Activated CD4-positive, alpha-beta T cell treated with anti-CD3 and anti-CD28 coated beads, Interleukin-2, amount 50 U/mL, for 16 hours (primary cell): ENCODE results near the gene SECISBP2L.
"Not testable (repeated sequence)": the region's sequence is repeated elsewhere in the genome, so short reads cannot be mapped to it uniquely, and the experiment has no call there.

Experiments
- DNase-seq: peaks from one replicate; pipeline ENCODE4 v3.0.0-alpha.2; 2020

SECISBP2L gene

GRCh38 chr15:48989170-48989569 lies 57.1 kb downstream of the SECISBP2L start:
- DNase-seq: no peak

GRCh38 chr15:48987142-48987541 lies 59.1 kb downstream of the SECISBP2L start:
- no peak for DNase-seq

GRCh38 chr15:48986240-48986639 lies 60.0 kb downstream of the SECISBP2L start:
- DNase-seq: no peak

- no peak for DNase-seq
Observed at GRCh38 chr15:48985516-48985915, 60.7 kb downstream of the SECISBP2L start.

- DNase-seq: no peak
Observed at GRCh38 chr15:48984811-48985352, 61.4 kb downstream of the SECISBP2L start.

GRCh38 chr15:48984021-48984710 lies 62.1 kb downstream of the SECISBP2L start:
- DNase-seq: no peak

GRCh38 chr15:48983300-48983699 lies 62.9 kb downstream of the SECISBP2L start:
- DNase-seq: no peak

GRCh38 chr15:48981941-48982340 lies 64.3 kb downstream of the SECISBP2L start:
- DNase-seq: no peak

GRCh38 chr15:48978638-48979037 lies 67.6 kb downstream of the SECISBP2L start:
- no peak for DNase-seq

- DNase-seq: no peak
Observed at GRCh38 chr15:48976444-48977088, 69.7 kb downstream of the SECISBP2L start.

- peak; percentile 84 for DNase-seq
Observed at GRCh38 chr15:48975472-48976419, 70.5 kb downstream of the SECISBP2L start.

- no peak for DNase-seq
Observed at GRCh38 chr15:48974882-48975281, 71.4 kb downstream of the SECISBP2L start.

GRCh38 chr15:48972750-48973503 lies 73.3 kb downstream of the SECISBP2L start:
- no peak for DNase-seq

- DNase-seq: not testable (repeated sequence)
Observed at GRCh38 chr15:48970926-48971325, 75.3 kb downstream of the SECISBP2L start.

- no peak for DNase-seq
Observed at GRCh38 chr15:48968066-48968465, 78.2 kb downstream of the SECISBP2L start.

GRCh38 chr15:48967336-48967735 lies 78.9 kb downstream of the SECISBP2L start:
- DNase-seq: no peak

GRCh38 chr15:48966595-48967301 lies 79.5 kb downstream of the SECISBP2L start:
- peak; percentile 85 for DNase-seq

- peak; percentile 63 for DNase-seq
Observed at GRCh38 chr15:48965972-48966371, 80.3 kb downstream of the SECISBP2L start.

GRCh38 chr15:48964898-48965297 lies 81.3 kb downstream of the SECISBP2L start:
- DNase-seq: no peak

- peak; percentile 77 for DNase-seq
Observed at GRCh38 chr15:48963524-48964113, 82.6 kb downstream of the SECISBP2L start, which contains the start of gene SHC4. Gene SHC4, minus strand, starts transcription at chr15:48963919. Its CDS starts 904 bp downstream, at chr15:48963015.
